HepG2 (cell line): Measurements from ENCODE around the gene GYS2. TPM values are rescaled to one million over a fixed set of nuclear protein-coding genes. Genes with fewer than 3 reads are reported as not detected.

Experiments used
- ATAC-seq: fragments of 200-7000 bp; cut with Tn5 transposase; 3 replicates; pipeline ENCODE4 v1.9.1; 2020; ENCODE audit warnings: mild to moderate bottlenecking, moderate library complexity
- BruUV-seq: library from RNA; stranded (reverse); fragments of 400-500 nt; replicated peaks from 2 replicates; lab custom pipeline; 2021; lab: Mats Ljungman, UMichigan
- CTCF ChIA-PET: fragments of 300-600 bp; formaldehyde crosslinking; extraction: SDS; loops from one replicate; lab custom pipeline; 2021; ENCODE audit warnings: low total read pairs, inconsistent platforms, low intra/inter-chr PET ratio; lab: Yijun Ruan, JAX
- POLR2A ChIA-PET: fragments of 350-600 bp; sonication (Branson Sonifier 250); formaldehyde crosslinking; loops from one replicate; lab custom pipeline; 2020; ENCODE audit warnings: antibody characterized with exemption, inconsistent platforms; lab: Yijun Ruan, JAX
- DNase-seq: peaks from one replicate; pipeline ENCODE4 v3.0.0-alpha.2; 2015; ENCODE audit warnings: low spot score
- FAIRE-seq: peaks from 3 replicates; lab custom pipeline; 2011; peaks lifted over from hg19 to GRCh38; lab: Jason Lieb, UNC
- H2AFZ ChIP-seq: one replicate; pipeline ENCODE4 v1.6.1; 2011; ENCODE audit warnings: low read length, inconsistent platforms
- H3K27ac ChIP-seq: fragments of 300-600 bp; 3 replicates; pipeline ENCODE4 v1.8.0; 2011; ENCODE audit warnings: mixed run types, mild to moderate bottlenecking, mixed read lengths, low read length, inconsistent platforms; ENCODE audit not compliant: insufficient read depth; ENCODE audit errors: extremely low read length
- H3K27me3 ChIP-seq, 2 experiments: fragments of 200-600 bp in 1 of 2; 2 replicates in 1 of 2; 3 replicates in 1 of 2; pipeline versions ENCODE4 v1.6.0 to v1.8.0; 2011; ENCODE audit warnings: low read length in 2 of 2, mild to moderate bottlenecking in 2 of 2, moderate library complexity in 2 of 2, inconsistent platforms in 1 of 2; ENCODE audit not compliant: insufficient read depth in 2 of 2, control insufficient read depth in 1 of 2
- H3K36me3 ChIP-seq, 2 experiments: fragments of 200-600 bp in 1 of 2; replicated peaks in 1 of 2; 2 replicates in 1 of 2; 3 replicates in 1 of 2; pipeline versions ENCODE4 v1.5.1 to v1.8.0; 2011; ENCODE audit warnings: low read length in 2 of 2, inconsistent platforms in 1 of 2; ENCODE audit not compliant: insufficient read depth in 2 of 2, control insufficient read depth in 1 of 2
- H3K4me1 ChIP-seq: 2 replicates; pipeline ENCODE4 v1.5.1; 2012; ENCODE audit warnings: low read length, inconsistent platforms; ENCODE audit not compliant: insufficient read depth
- H3K4me2 ChIP-seq: 2 replicates; pipeline ENCODE4 v1.6.0; 2011; ENCODE audit warnings: low read depth, low read length, inconsistent platforms
- H3K4me3 ChIP-seq, 3 experiments: fragments of 200-600 bp in 1 of 3; sonication (generic), shearing (Covaris generic) in 1 of 3; replicated peaks in 1 of 3; 2 replicates each; pipeline ENCODE4 v1.5.1; 2011 to 2016; ENCODE audit warnings: low read length in 3 of 3, inconsistent platforms in 2 of 3, low read depth in 2 of 3, mild to moderate bottlenecking in 2 of 3, control low read depth in 1 of 3, mixed read lengths in 1 of 3; ENCODE audit not compliant: insufficient read depth in 1 of 3
- H3K79me2 ChIP-seq: one replicate; pipeline ENCODE4 v1.6.1; 2011; ENCODE audit warnings: low read length, inconsistent platforms; ENCODE audit not compliant: insufficient read depth
- H3K9ac ChIP-seq: 2 replicates; pipeline ENCODE4 v1.6.0; 2011; ENCODE audit warnings: mild to moderate bottlenecking, low read depth, low read length, inconsistent platforms; ENCODE audit not compliant: insufficient read depth
- H3K9me3 ChIP-seq: 2 replicates; pipeline ENCODE4 v1.5.1; 2012; ENCODE audit warnings: mild to moderate bottlenecking, low read length
- H4K20me1 ChIP-seq: 2 replicates; pipeline ENCODE4 v1.6.0; 2011; ENCODE audit warnings: inconsistent platforms, mild to moderate bottlenecking, low read length, moderate library complexity; ENCODE audit not compliant: insufficient read depth
- ARNTL ChIP-seq: sonication (generic); formaldehyde crosslinking; IDR thresholded peaks from 2 replicates; pipeline ENCODE4 v1.4.0; 2020; ENCODE audit warnings: mild to moderate bottlenecking, missing genetic modification reagents
- ETV6 ChIP-seq: sonication (generic); formaldehyde crosslinking; conservative IDR thresholded peaks from 2 replicates; pipeline ENCODE4 v1.4.0; 2020; ENCODE audit warnings: missing genetic modification reagents
- NAIF1 ChIP-seq: sonication (generic); formaldehyde crosslinking; IDR thresholded peaks from 2 replicates; pipeline ENCODE4 v1.5.0; 2020; ENCODE audit warnings: mild to moderate bottlenecking, missing genetic modification reagents, borderline replicate concordance
- NR1H2 ChIP-seq: sonication (generic); formaldehyde crosslinking; IDR thresholded peaks from 2 replicates; pipeline ENCODE4 v1.8.1; 2022; ENCODE audit warnings: low read depth, missing genetic modification reagents, borderline replicate concordance
- STAG1 ChIP-seq: sonication (generic); formaldehyde crosslinking; IDR thresholded peaks from 2 replicates; pipeline ENCODE4 v1.4.0; 2020; ENCODE audit warnings: missing genetic modification reagents
- TFE3 ChIP-seq: IDR thresholded peaks from 2 replicates; pipeline ENCODE4 v1.6.1; 2016
- THAP7 ChIP-seq: sonication (generic); formaldehyde crosslinking; IDR thresholded peaks from 2 replicates; pipeline ENCODE4 v1.8.1; 2023; ENCODE audit warnings: mild to moderate bottlenecking, missing genetic modification reagents
- ZNF30 ChIP-seq: sonication (generic); formaldehyde crosslinking; IDR thresholded peaks from 2 replicates; pipeline ENCODE4 v1.5.0; 2020; ENCODE audit warnings: mild to moderate bottlenecking, missing genetic modification reagents
- ZNF496 ChIP-seq: sonication (generic); formaldehyde crosslinking; IDR thresholded peaks from 2 replicates; pipeline ENCODE4 v1.8.1; 2023; ENCODE audit warnings: mild to moderate bottlenecking, moderate library complexity, missing genetic modification reagents; ENCODE audit not compliant: insufficient replicate concordance
- ZNF503 ChIP-seq: sonication (generic); formaldehyde crosslinking; IDR thresholded peaks from 2 replicates; pipeline ENCODE4 v1.4.0; 2020; ENCODE audit warnings: missing genetic modification reagents
- ZNF792 ChIP-seq: IDR thresholded peaks from 2 replicates; pipeline ENCODE4 v1.6.1; 2016
- WGBS: methylation state at CpG from one replicate; pipeline ENCODE4 v1.1.6; 2017; ENCODE audit warnings: low lambda C conversion rate; 5-methylcytosine and 5-hydroxymethylcytosine counted together
- in situ Hi-C: cut with HindIII; loops from 2 replicates; pipeline ENCODE4 v1.10.0; 2017; ENCODE audit warnings: low pct_unique_long_range_greater_than_20kb; ENCODE audit not compliant: extremely low pct_ligation_motif_present
- intact Hi-C: fragments of 100-400 bp; cut with micrococcal nuclease; formaldehyde crosslinking; loops from one replicate; pipeline ENCODE4 v1.10.0; 2022; ENCODE audit not compliant: unreplicated experiment
- polyA plus RNA-seq, 8 experiments: library from polyadenylated mRNA; depleted of rRNA in 3 of 8; stranded (reverse) in 7 of 8; unstranded in 1 of 8; fragments of >200 nt; fragmentation: Illumina TruSeq in 4 of 8; extraction: Trizol in 4 of 8; gene quantifications; 2 replicates each; pipeline versions ENCODE4 v1.2.1 to v1.2.3, GENCODE V29; 2011 to 2016; ENCODE audit warnings: low read depth in 4 of 8, missing spikeins in 1 of 8, mixed read lengths in 1 of 8; ENCODE audit not compliant: insufficient read depth in 1 of 8
- total RNA-seq, 5 experiments: library from RNA; depleted of rRNA; stranded (reverse); fragments of >200 nt; fragmentation: Illumina TruSeq; extraction: Trizol; gene quantifications; 2 replicates each; pipeline ENCODE4 v1.2.3, GENCODE V29; 2016; ENCODE audit warnings: low read depth in 1 of 5

Gene GYS2
- total and polyA plus RNA-seq, 2 of the 13 experiments (the other 11 are each of a cell fraction or from before 2014, with no cell fraction given) = not detected

- no TSS peak for BruUV-seq
- Histone ChIP-seq H3K79me2 (no peaks in the 10 kb centered on the region), H3K9me3 (no peaks in the 10 kb centered on the region), H3K4me3 (no peak overlapping the region), H3K27me3 (peaks cover 0 to 2% of the 10 kb centered on the region in 2 experiments; a peak in 1 of 5 replicates), H3K9ac (no peak overlapping the region), H4K20me1 (no peaks in the 10 kb centered on the region), H2AFZ (no peak overlapping the region), H3K4me2 (no peak overlapping the region), H3K36me3 (no peaks in the 10 kb centered on the region), H3K4me1 (no peaks in the 10 kb centered on the region), H3K27ac (no peak overlapping the region)
- ATAC-seq (no peak), DNase-seq (no peak), FAIRE-seq (no peak)
- POLR2A ChIA-PET = no interaction called here
- CTCF ChIA-PET = no interaction called here
- 59% methylated on average over 4 of the region's 5 CpGs for WGBS
- TF ChIP-seq ARNTL (CRISPR knock-in tag) (no peak), NAIF1 (CRISPR knock-in tag) (no peak), NR1H2 (CRISPR knock-in tag) (no peak), ETV6 (no peak), TFE3 (CRISPR knock-in tag) (no peak), ZNF496 (CRISPR knock-in tag) (no peak), STAG1 (CRISPR knock-in tag) (no peak), THAP7 (CRISPR knock-in tag) (no peak), ZNF30 (CRISPR knock-in tag) (no peak), ZNF503 (no peak), ZNF792 (no peak)
- intact Hi-C loops = no loop called here
- in situ Hi-C loops = no loop called here
Observed at GRCh38 chr12:21542403-21542802, 62.2 kb downstream of the GYS2 start.
